Activated CD4-positive, alpha-beta T cell treated with anti-CD3 and anti-CD28 coated beads, Interleukin-2, amount 10 ng/mL, durations not matched to agents 7 days and 5 days (primary cell): ENCODE results near the gene AMIGO1. TPM values are rescaled to one million over a fixed set of nuclear protein-coding genes. Genes with fewer than 3 reads are reported as not detected.

Experiments used
- CTCF ChIA-PET: fragments of 350-600 bp; sonication (Branson Sonifier 250); formaldehyde crosslinking; loops from one replicate; lab custom pipeline; 2021; ENCODE audit warnings: antibody characterized with exemption; lab: Charles Lee
- POLR2A ChIA-PET: fragments of 350-600 bp; sonication (Branson Sonifier 250); formaldehyde crosslinking; loops from one replicate; lab custom pipeline; 2021; ENCODE audit warnings: antibody characterized with exemption; lab: Charles Lee
- DNase-seq: peaks from one replicate; pipeline ENCODE4 v3.0.0-alpha.2; 2020
- H3K27ac Mint-ChIP-seq: one replicate; pipeline ENCODE4 v1.8.0; 2021; ENCODE audit warnings: mild to moderate bottlenecking, moderate library complexity, mixed read lengths
- H3K27me3 Mint-ChIP-seq: one replicate; pipeline ENCODE4 v1.8.0; 2021; ENCODE audit warnings: mixed read lengths
- H3K36me3 Mint-ChIP-seq: one replicate; pipeline ENCODE4 v1.8.0; 2021; ENCODE audit warnings: low read depth, mixed read lengths
- H3K4me1 Mint-ChIP-seq: one replicate; pipeline ENCODE4 v1.8.0; 2021; ENCODE audit warnings: mixed read lengths
- H3K4me3 Mint-ChIP-seq: one replicate; pipeline ENCODE4 v1.8.0; 2021; ENCODE audit warnings: mild to moderate bottlenecking, moderate library complexity, mixed read lengths
- H3K9me3 Mint-ChIP-seq: one replicate; pipeline ENCODE4 v1.8.0; 2021; ENCODE audit warnings: mixed read lengths
- total RNA-seq, 2 experiments: library from RNA; stranded (reverse); gene quantifications; one replicate each; pipeline ENCODE4 v1.2.3, GENCODE V29; 2021

The AMIGO1 gene
- total RNA-seq, 2 experiments from 2014 or later = 5.8 to 7.6 TPM

- H3K4me3 Mint-ChIP-seq = no peak overlapping the region
- no peak for DNase-seq
- CTCF ChIA-PET = no interaction called here
These were observed 51.7 kb downstream of the AMIGO1 start for GRCh38 chr1:109457819-109458218.

GRCh38 chr1:109454497-109455133, 54.9 kb downstream of the AMIGO1 start:
- POLR2A ChIA-PET = no interaction called here
- Mint-ChIP-seq H3K9me3 (peaks cover 14% of the 10 kb centered on the region), H3K27me3 (peaks cover 43% of the 10 kb centered on the region), H3K27ac (no peak overlapping the region), H3K4me3 (no peak overlapping the region), H3K4me1 (no peaks in the 10 kb centered on the region), H3K36me3 (no peaks in the 10 kb centered on the region)
- CTCF ChIA-PET = no interaction called here
- no peak for DNase-seq

More at GRCh38 chr1:109457819-109458218, 51.7 kb downstream of the AMIGO1 start:
- Mint-ChIP-seq H3K27me3 (peaks cover 45% of the 10 kb centered on the region), H3K27ac (no peak overlapping the region), H3K4me1 (no peaks in the 10 kb centered on the region), H3K36me3 (no peaks in the 10 kb centered on the region), H3K9me3 (peaks cover 14% of the 10 kb centered on the region)
- POLR2A ChIA-PET = no interaction called here

Other genes starting within 250 kb of the AMIGO1 start
- 10 to 100 TPM; 32.7 to 34.5 TPM for gene PSRC1, start 226.6 kb downstream of the AMIGO1 start, total RNA-seq
- not detected for gene MYBPHL, start 202.7 kb downstream of the AMIGO1 start, total RNA-seq
- gene SORT1, start 111.8 kb downstream of the AMIGO1 start, total RNA-seq = 1 to 10 TPM; 1.5 to 1.9 TPM
- 100 to 1,000 TPM; 157 to 174 TPM for gene PSMA5, start 83.3 kb downstream of the AMIGO1 start, total RNA-seq
- not detected for gene SYPL2, start 43.2 kb downstream of the AMIGO1 start, total RNA-seq
- 10 to 100 TPM; 12.4 to 14.0 TPM for gene ATXN7L2, start 25.8 kb downstream of the AMIGO1 start, total RNA-seq
- 10 to 100 TPM; 25.3 to 29.7 TPM for gene CYB561D1, start 15.6 kb downstream of the AMIGO1 start, total RNA-seq
- gene GPR61, start 30.1 kb upstream of the AMIGO1 start, total RNA-seq = under 1 TPM; 0.45 to 0.52 TPM
- gene GNAI3, start 38.9 kb upstream of the AMIGO1 start, total RNA-seq = 1 to 10 TPM; 8.8 to 9.7 TPM
- gene GNAT2, start 109.9 kb upstream of the AMIGO1 start, total RNA-seq = not detected
- 100 to 1,000 TPM; 116 to 120 TPM for gene AMPD2, start 110.1 kb upstream of the AMIGO1 start, total RNA-seq
- gene GSTM4, start 146.4 kb upstream of the AMIGO1 start, total RNA-seq = 10 to 100 TPM; 34.3 to 36.3 TPM
- 10 to 100 TPM; 33.4 to 33.5 TPM for gene GSTM2, start 158.3 kb upstream of the AMIGO1 start, total RNA-seq
- gene GSTM1, start 178.1 kb upstream of the AMIGO1 start, total RNA-seq = 10 to 100 TPM; 68.4 to 77.2 TPM
- under 1 TPM in 1 of 2 experiments, not detected in 1; 0.17 TPM for gene GSTM5, start 202.5 kb upstream of the AMIGO1 start, total RNA-seq
- gene GSTM3, start 231.3 kb upstream of the AMIGO1 start, total RNA-seq = 1 to 10 TPM; 6.3 to 8.2 TPM